NCI-H2107 treated with DMSO at 0.1 percent for 48 hours (cell line): ENCODE measurements around the gene MYLK.
"Not testable (repeated sequence)": the region's sequence is repeated elsewhere in the genome, so short reads cannot be mapped to it uniquely, and the experiment has no call there.

Experiments used
- DNase-seq: peaks from one replicate; lab custom pipeline; 2025; ENCODE audit not compliant: unreplicated experiment; lab: John Stamatoyannopoulos, UW

Gene MYLK

GRCh38 chr3:123755085-123755484, 129.0 kb downstream of the MYLK start:
- DNase-seq = no peak

GRCh38 chr3:123753286-123753685, 130.8 kb downstream of the MYLK start:
- DNase-seq = no peak

GRCh38 chr3:123752228-123752627, 131.9 kb downstream of the MYLK start:
- no peak for DNase-seq

GRCh38 chr3:123751433-123751832, 132.7 kb downstream of the MYLK start:
- no peak for DNase-seq

GRCh38 chr3:123750659-123751420, 133.3 kb downstream of the MYLK start:
- DNase-seq = no peak

GRCh38 chr3:123750209-123750608, 133.9 kb downstream of the MYLK start:
- DNase-seq = no peak

- DNase-seq = no peak
Measured at GRCh38 chr3:123749711-123750110, 134.4 kb downstream of the MYLK start.

GRCh38 chr3:123745184-123745855, 138.8 kb downstream of the MYLK start:
- no peak for DNase-seq

GRCh38 chr3:123744064-123744463, 140.1 kb downstream of the MYLK start:
- DNase-seq = no peak

- DNase-seq = no peak
Measured at GRCh38 chr3:123743121-123743520, 141.0 kb downstream of the MYLK start.

- DNase-seq = no peak
Measured at GRCh38 chr3:123741041-123741511, 143.1 kb downstream of the MYLK start.

GRCh38 chr3:123740391-123740822, 143.7 kb downstream of the MYLK start:
- DNase-seq = no peak

GRCh38 chr3:123739754-123740153, 144.4 kb downstream of the MYLK start:
- no peak for DNase-seq

GRCh38 chr3:123739106-123739505, 145.0 kb downstream of the MYLK start:
- DNase-seq = no peak

- not testable (repeated sequence) for DNase-seq
Measured at GRCh38 chr3:123738522-123738921, 145.6 kb downstream of the MYLK start.

- DNase-seq = no peak
Measured at GRCh38 chr3:123737168-123737567, 147.0 kb downstream of the MYLK start.

GRCh38 chr3:123735456-123735855, 148.7 kb downstream of the MYLK start:
- no peak for DNase-seq

- DNase-seq = no peak
Measured at GRCh38 chr3:123734527-123734902, 149.6 kb downstream of the MYLK start.

- DNase-seq = no peak
Measured at GRCh38 chr3:123733805-123734526, 150.2 kb downstream of the MYLK start.

- DNase-seq = no peak
Measured at GRCh38 chr3:123733341-123733740, 150.8 kb downstream of the MYLK start.

- peak; percentile 96 for DNase-seq
Measured at GRCh38 chr3:123732447-123732846, 151.7 kb downstream of the MYLK start.

GRCh38 chr3:123730829-123731228, 153.3 kb downstream of the MYLK start:
- DNase-seq = no peak
